NCI-H146 treated with DMSO at 0.1 percent for 48 hours (cell line): ENCODE data around the gene CYP39A1.

ENCODE experiments used
- DNase-seq: peaks from one replicate; lab custom pipeline; 2025; ENCODE audit not compliant: unreplicated experiment; lab: John Stamatoyannopoulos, UW

Gene CYP39A1

DNA sequence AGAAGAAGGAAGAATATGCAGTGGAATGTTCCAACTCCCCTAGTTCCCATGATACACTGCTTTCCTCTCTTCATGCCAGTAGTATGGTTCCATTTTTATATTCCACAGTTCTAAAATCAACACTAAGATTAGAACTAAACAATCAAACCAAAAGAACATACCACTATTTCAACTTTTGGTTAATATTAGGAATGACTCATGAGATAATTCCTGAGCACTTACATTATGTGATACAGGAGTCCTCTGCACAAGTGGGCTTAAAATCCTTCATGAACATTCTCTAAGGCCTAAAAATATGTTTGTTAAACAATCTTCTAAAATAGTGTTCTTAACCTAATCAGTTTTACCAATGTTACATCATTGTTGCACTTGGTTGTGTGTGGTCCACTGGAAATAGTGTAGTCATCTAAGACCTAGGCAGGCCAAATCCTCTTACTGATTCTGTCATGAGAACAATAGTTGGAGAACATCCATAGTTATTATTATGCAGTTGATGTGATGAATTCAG lies 131.1 kb downstream of the CYP39A1 start:
- DNase-seq = no peak

DNA sequence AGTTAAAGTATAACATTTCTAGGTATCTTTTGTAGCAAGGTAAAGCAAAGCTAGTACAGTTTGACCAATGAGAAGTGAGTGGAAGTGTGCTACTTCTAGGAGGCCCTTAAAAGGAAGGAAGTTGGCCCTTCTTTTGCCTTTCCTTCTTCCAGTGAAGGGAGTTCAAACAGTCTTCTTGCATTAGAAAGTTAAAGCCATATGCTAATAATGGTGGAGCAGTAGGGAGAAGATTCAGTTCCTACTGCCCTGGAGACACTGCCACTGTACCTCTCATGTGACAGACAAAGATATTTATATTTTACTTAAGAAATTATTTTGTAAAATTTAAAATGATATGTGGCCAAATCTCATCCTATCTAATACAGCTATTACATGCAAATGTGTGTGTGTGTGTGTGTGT lies 135.4 kb downstream of the CYP39A1 start:
- no peak for DNase-seq

DNA sequence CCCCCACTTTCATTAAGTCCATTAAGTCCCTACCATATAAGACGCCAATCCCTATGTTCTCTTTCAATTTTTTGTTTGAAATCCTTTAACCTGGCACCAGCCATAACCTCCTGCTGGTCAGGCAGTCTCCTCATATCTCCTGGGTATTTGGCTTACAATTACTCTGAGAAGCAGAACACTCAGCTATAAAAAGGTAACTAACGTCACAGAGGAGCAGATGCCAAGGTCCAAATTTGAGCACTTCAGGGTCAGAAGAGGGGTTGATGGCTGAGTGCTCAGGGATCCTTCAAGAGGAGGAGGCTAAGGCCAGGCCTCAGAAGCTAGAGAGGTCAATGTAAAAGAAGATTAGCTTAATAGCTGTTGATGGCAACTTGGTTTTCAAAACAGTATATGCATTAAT lies 139.1 kb downstream of the CYP39A1 start:
- DNase-seq = no peak

DNA sequence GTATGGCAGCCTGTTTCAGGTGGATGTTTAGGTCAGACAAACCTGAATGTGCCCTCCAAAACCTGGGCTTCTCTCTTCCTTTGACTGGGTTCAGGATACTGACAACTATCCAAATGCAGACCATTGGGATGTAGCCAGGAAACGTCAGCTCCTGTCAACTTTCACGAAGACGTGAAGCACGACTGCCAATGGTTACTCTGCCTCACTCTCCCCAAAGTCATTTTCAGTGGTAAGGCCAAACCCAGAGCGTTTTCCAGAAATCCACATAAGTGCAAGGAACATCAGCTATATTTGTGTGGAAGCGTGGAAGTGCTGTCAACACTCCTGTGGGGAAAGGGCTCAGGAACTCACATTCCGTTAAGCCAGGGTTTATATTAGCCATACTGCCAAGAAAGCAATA lies 141.3 kb downstream of the CYP39A1 start:
- DNase-seq = no peak

DNA sequence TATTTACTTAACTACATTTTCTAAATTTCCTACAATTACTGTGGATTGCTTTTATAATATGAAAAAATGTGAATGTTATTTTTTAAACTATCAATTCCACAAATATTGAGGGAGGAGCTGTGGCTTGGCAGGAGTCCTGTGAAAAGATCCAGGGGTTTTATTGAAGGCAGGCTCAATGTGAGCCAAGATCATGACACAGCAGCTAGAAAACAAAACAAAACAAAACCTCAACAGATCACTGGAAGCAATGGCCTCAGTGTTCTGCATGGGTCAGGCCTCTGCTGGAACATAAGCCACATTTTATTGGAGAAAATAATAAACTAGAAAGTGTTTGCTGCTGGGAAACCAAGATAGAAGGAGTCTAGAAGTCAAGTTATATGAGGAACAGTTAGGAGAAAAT lies 142.0 kb downstream of the CYP39A1 start:
- no peak for DNase-seq

DNA sequence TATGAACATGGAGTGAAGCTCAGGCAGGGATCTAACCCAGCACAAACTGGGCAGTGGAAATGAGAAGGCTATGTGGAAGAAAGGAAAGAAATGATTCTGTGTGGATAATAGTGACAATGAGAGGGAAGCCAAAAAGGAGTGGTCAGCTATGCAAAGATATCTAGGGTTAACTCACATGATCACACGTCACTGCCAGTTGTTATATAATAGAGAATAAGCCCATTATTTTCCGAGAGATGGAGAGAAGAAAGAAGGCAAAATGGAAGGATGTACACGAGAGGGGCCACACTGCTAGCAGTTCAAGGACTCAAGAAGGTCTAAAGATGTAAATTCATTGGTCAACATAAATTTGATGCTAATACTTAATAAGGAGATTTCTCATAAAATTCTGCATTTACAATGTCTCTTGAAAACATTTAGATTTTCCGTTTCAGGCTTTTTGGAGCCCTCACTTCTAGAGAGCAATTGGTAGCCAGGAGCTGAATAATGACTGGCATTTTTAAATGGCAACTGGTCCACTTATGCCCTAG lies 142.6 kb downstream of the CYP39A1 start:
- no peak for DNase-seq

DNA sequence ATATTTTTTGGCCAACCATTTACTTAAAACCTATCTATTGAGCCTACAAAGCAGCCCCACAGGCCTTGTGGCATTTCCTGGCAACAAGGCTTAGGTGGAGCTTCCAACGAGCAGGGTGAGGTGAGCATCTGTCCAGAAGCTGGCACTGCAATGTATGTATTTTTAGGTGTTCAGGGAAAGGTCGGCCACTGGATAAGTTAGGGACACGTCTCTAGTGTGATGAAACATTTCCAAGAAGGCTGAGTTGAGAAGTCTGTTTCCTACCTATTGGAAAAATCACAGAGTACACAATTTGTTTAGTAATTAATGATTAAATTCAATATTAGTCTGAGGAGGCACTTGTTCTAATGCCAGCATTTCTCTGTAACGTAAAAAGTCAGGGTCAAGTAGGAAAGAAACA lies 143.6 kb downstream of the CYP39A1 start:
- DNase-seq = no peak

DNA sequence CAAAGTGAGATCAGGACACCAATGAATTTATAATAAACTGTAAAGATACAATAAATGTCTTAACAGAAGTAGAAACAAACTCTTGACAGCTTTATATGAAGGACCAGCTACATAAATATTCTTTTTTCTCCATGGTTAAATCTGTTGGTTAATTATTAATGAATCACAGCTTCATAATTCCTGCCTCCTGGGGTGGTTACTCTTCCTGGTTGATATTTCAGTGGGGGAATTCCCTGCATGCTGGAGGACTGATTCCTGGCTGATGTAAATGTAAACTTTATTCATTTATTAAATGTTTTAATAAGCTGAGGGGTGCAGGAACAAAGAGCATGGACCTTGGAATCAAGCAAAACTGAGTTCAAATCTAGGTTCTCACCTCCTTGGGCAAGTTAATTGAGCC lies 145.2 kb downstream of the CYP39A1 start:
- no peak for DNase-seq

DNA sequence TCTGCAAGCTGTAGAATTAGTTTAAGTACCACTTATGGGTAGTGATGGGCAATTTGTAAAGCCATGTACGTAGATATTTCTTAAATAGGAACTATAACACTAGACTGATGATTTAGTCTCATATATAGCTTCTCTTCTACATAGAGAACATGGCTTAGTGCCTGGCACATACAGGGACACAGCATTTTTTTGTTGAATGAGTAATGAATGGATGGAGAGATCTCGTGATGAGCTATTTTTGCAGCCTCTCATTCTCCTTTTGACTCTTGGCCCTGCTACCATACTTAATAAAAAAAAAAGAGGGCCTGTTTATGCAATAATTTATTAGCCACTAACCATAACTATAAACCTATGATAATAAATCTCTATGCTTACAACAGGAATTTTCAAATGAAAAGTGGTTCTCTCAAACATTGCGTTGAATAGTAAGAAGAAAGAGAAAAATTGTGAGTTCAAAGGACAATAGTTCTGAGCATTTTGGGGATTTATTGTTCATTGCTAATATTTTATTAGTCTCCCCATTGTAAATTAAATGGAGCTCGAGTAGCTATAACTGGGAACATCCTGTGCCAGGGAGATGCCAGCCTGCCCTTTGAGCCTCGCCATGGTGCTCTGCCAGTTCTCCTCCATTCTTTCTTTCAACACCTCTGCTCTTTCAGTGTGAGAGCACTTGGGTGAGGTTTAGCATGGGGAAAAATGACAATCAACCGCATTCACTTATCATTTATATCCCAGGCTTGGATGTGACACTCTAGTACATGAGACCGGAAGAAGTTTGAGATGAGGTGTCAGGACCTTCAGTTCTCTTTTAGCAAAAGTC lies 146.7 kb downstream of the CYP39A1 start:
- DNase-seq = no peak

DNA sequence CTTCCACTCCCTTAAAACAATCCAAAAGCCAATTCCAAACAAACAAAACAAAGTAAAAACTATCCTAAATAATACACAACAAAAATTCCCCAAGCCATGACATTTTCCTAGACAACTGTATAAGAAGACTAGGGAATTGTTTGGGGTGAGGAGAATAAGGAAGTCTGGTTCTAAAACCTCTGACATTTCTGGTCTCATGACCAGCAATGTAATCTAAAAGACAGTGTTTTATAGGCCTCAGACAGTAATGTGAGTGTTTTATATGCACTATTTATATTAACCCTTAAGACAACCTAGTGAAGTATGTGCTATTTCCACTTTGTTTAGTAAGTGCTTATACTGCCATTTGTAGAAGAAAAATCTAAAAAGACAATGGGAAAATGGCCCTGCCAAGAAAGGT lies 148.4 kb downstream of the CYP39A1 start:
- DNase-seq = no peak

DNA sequence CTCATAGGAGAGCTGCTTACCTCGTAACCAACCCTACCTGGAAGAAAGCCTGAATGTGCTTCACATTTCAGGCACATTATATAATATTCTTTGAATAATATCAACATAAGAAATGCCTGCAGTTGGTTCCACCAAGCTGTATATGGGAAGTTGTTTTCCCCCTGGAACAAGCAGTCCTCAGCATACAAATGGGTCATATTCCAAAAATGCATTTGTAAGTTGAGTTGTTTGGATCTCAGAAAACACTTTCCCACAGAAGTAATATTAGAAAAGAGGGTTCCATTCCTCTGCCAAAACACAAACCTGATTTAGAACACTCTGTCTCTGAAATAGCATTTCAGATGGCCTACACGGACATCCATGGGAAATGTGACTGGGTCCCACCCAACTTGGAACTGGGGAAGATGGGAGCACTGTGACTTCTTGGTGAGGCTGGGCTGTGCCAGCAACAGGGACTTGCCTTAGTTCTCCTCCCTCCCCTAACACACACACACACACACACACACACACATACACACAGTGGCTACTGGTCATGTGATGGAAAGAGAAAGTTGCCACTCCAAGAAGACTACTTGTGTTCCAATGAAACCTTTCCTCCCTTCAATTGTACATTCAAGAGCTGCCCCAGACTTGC lies 150.0 kb downstream of the CYP39A1 start:
- no peak for DNase-seq

DNA sequence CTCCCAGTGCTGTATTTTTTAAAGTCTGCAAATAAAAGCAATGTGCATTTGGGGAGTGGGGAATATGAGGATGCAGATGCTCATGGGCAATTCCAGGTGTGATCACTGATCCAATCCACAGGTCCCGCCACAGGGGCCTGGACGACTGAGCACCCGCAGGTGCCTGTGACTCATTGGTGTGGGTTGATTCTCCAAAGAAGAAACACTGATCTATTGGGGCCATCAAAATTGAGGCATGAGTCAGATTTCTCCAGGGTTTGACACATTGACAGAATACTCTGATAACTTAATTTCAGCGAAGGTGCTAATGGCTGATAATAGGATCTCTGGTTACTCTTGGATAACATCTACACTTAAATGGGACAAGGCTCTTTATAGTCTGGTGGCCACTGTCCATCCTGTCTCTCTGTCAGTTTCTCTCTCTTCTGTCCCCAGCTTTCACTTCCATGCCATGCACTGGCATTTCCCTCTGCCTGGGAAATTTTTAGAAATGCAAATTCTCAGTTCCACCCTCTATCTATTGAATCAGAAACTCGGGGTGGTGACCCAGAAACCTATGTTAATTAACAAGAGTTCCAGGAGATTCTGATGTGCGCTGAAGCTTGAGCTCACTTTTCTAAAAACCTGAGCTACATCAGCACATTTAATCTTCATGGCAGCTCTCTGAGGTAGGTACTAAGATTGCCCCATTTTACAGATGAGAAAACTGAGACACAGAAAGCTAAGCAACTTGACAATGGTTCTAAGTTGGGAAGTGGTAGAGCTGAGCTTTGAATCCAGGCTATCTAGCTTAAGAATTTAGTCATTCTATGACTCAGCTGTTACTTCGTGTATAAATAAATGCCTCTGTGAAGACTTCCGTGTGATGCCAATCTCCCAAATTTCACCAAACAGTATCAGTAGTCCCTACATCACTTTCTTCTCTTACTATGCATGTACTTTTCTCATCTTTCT lies 151.2 kb downstream of the CYP39A1 start:
- no peak for DNase-seq

DNA sequence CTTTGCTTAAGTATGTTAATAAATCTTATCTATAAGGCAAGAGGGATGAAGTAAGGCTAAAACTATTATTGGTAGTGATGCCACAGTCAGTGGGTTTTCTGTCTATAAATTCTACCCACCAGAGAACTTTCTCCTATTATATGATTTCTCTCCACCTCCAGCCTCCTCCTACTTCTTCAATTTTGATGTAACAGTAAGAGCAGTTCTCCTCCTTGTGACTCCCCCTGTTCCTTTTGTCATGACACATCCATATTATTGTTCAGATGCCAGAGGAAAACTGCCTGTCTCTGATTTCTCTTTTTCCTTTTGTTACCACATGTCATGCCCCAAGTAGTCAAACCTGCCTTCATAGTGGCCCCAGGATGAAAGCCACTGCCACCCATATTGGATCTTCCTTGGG lies 152.2 kb downstream of the CYP39A1 start:
- DNase-seq = no peak
